ENCODE measurements around the gene NAT16. TPM values are rescaled to one million over a fixed set of nuclear protein-coding genes. Genes with fewer than 3 reads are reported as not detected.

NAT16 gene
- total and polyA plus RNA-seq, 9 of the 15 experiments (the other 6 are each of a cell fraction or from before 2014, with no cell fraction given), result 0.04 TPM; not detected in 8

- TF ChIP-seq ZBTB40 (IDR thresholded peaks at IDR 0.05) (peak; percentile 97), ZBTB40 (CRISPR knock-in tag; IDR thresholded peaks at IDR 0.05) (no peak), ETV5 (CRISPR knock-in tag; IDR thresholded peaks at IDR 0.05; ENCODE audit: low read depth) (peak; percentile 75), MAX (CRISPR knock-in tag; IDR thresholded peaks at IDR 0.05) (peak; percentile 68), RFX7 (CRISPR knock-in tag; IDR thresholded peaks at IDR 0.05) (no peak), GABPB1 (CRISPR knock-in tag; IDR thresholded peaks at IDR 0.05) (peak; percentile 98), NR3C1 (CRISPR knock-in tag; IDR thresholded peaks at IDR 0.05) (0 out of 2 replicates have a peak, but pooled peaks have one; percentile 7), ARID3B (CRISPR knock-in tag; IDR thresholded peaks at IDR 0.05; ENCODE audit: borderline replicate concordance) (peak; percentile 54; the same call in 1 of the 2 replicates), TAF1 (IDR thresholded peaks at IDR 0.05; ENCODE audit: control insufficient read depth, extremely low read depth, insufficient read depth, low read length, severe bottlenecking) (peak; percentile 58), HES1 (IDR thresholded peaks at IDR 0.05; ENCODE audit: low read depth) (0 out of 2 replicates have a peak, but pooled peaks have one; percentile 40), TARDBP (IDR thresholded peaks at IDR 0.05) (no peak), KDM2B (CRISPR knock-in tag; IDR thresholded peaks at IDR 0.05) (no peak), ATF6 (CRISPR knock-in tag; IDR thresholded peaks at IDR 0.05) (peak; percentile 6; the same call in 1 of the 2 replicates)
These were observed 37.5 kb upstream of the NAT16 start, which contains the start of the genes PLOD3 and ZNHIT1 (continued) for GRCh38 chr7:101217388-101218235.
